Hindlimb muscle (tissue), 1 donor: ENCODE measurements around the gene THAP3. TPM values are rescaled to one million over a fixed set of nuclear protein-coding genes. Genes with fewer than 3 reads are reported as not detected.
"Not testable (repeated sequence)": the region's sequence is repeated elsewhere in the genome, so short reads cannot be mapped to it uniquely, and the experiment has no call there.

Experiments used
- DNase-seq: peaks from one replicate; pipeline ENCODE4 v3.0.0-alpha.2; 2013
- polyA plus RNA-seq: library from polyadenylated mRNA; unstranded; fragments of 120-200 nt; gene quantifications from one replicate; pipeline ENCODE4 v1.2.1, GENCODE V29; 2013; ENCODE audit not compliant: insufficient read length

THAP3 gene
- polyA plus RNA-seq, 1 donor, result 21.3 TPM

DNA sequence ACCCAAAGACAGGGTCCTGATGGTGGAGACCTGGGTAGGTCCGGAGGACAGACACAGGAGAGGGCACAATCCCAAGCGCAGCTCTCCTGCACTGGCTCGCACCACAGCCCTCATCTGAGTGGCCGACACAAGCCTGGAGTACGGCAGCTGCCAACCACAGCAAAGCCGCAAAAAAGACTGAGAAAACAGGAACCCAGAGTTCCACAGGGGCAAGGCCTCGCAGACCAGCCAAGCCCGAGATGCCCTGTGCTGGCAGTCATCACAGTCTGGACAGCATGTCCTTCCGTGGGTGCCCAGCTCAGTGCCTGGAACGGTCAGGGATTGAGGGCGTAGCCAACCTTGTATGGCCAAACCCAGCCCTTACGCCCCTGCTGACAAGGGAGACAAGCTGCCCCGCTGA lies 33.4 kb upstream of the THAP3 start:
- DNase-seq, result no peak

DNA sequence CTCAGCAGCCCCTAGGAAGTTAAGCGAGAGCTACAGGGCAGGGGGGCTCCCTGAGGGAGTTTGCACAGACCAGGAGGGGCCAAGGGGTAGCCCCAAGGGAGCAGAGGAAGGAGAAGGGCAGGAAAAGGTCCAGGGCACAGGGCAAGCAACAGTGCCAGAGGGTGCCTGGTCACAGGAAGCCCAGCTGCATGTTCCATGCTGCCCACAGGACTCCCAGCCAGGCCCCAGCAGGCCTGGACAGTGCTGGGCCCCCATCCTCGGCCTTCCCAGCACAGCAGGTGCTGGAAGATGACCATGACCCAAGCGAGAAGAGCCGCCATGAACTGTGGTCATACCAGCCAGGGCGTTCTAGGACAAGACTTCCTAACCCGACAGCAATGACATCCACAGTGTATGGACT lies 33.0 kb upstream of the THAP3 start:
- DNase-seq, result no peak

DNA sequence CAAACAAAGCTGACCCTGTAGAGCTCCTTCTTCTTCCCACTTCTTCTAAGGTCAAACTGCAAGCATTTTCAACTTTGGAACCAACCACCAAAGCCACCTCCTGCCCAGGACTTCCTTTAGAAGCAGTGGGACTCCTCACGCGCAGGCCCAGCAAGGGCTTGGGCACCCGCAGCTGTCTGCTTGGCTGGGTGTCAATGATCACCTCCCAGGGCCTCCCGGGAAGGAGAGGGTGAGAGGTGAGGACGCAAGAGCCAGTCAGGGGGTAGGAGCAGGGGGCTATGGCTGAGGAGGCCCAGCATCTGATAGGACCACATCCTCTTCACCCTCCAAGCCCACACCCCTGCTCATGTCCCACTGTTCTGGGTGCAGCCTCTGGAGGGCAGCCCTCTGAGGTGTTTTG lies 32.2 kb upstream of the THAP3 start:
- DNase-seq, result no peak

DNA sequence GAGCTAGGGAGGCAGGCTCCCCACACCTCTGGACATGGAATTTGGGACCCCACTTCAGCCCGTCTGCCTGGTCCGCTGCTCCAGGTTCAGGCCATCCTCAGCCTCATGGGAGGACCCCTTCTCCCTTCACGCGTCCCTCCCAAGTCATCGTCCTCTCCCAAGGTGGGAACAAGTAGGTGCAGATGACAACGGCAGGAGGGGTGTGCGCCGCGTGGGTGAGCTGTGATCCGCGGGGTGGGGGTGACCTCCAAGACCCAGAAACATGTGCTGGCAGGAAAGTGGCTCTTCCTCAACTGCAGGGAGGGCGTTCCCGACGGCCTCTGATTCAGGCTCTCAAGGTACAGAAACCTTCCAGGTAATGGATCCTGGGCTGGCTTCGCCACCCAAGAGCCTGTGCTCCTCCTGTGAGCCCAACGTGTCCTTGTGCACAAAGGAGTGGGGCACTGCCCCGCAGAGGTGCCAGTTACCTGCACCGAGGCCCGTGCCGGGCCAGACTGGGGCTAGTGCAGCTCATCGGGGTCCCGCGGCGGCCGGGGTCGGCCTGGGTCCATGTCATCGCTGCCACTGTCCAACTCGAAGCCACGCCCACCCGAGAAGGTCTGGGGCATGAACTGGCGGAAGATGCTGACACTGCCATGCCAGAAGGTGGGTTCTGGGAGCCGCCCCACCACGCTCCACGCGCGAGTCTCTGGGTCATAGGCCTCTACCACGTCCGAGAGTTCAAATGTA lies 31.6 kb upstream of the THAP3 start:
- DNase-seq, result no peak

DNA sequence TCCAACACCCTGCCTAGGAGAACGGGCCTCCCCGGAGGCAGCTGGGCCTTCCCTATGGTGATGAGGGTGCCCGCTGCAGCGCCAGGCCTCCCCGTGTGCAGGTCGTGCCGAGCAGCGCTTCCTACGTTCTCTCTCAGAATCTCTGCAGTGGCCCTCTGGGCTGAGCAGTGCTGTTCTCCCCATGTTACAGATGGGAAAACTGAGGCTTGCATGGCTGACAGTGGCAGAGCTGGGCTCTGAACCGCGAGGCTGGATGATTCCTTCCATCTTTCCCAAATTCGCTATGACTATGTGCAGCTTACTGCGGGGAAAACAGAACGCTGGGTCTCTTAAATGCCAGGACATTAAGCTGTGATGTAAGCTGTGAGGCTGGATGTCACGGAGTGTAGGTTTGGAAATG lies 30.9 kb upstream of the THAP3 start:
- DNase-seq, result no peak

DNA sequence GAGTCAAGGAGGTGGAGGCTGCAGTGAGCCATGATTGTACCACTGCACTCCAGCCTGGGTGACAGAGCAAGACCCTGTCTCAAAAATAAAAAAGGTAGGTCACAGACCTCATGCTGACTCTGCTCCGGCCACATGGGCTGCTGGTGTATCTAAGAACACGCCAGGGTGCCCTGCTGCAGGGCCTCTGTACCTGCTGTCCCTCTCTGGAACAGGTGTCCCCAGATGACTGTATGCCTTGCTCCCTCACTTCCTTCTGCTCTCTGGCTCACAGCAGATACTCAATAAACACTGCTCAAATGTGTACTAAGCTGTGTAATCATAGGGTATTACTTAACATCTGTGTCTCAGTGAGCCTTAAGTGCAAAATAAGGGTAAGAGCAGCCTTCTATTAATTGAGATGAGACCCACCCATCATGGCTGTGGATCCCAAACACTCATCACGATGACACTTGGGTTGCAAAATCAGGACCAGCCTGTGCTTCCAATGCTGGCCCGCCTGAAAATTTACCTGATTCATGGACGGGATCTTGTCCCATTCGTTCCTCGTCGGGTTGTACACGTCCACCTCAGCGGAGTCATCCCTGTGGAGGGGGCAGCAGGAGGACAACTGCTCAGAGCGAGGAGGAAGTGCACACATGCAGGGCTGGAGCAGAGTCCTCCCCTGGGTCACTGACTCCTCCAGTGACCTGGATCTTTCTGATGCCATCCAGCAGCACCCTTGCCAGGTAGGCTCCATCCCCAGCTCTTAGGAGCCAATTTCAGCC lies 29.5 kb upstream of the THAP3 start:
- no peak for DNase-seq

DNA sequence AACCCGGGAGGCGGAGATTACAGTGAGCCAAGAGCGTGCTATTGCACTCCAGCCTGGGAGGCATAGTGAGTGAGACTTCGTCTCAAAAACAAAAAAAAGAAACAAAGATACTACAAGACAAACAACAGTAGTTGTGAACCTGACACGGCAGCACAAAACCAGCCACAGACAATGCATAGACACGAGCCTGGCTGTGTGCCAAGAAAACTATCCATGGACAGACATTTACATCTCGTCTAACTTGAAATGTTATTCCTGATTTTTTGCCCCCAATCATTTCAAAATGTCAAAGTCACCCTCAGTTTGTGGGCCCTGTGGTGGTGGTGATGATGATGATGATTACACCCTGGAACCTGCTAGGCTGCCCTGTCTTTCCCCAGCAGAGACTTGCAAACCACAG lies 28.3 kb upstream of the THAP3 start:
- no peak for DNase-seq

DNA sequence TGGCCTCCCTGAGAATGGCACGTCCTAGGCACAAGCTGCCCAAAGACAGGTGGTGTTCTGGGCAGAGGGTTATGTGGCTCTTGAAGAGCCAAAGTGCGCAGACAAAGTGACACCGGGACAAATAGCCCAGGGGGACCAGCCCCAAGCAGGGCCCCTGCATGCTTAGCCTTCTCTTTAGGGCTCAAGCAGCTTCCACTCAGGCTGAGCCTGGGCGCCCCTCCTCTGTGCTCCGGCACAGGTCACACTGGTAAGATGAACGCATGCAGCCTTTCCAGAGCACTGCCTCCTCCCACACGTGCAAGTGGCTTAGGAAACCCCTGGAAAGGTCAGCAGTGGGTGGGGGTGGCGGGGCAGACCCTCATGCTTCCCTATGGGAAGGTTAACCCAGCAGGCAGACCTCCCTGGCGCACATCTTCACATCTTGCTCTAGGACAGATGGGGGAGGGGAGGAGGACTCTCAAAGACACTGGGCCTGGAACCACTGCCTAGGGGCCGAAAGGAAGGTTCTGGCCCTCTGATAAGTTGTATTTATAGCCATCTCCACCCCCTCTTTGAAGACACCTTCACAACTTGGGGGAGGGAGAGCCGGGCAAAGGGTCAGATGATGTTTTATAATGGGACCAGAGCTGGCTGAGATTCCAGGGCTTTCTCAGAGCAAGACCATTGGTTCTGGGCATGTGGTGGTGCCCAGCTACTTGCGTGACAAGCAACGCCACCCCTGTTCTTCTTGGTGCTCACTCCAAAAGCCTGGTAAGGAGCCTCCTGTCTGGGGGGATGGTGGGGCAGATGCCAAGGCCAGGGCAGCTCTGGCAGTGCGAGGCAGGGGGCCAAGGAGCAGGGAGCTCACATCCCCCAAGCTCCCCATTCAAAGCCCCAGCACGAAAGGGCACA lies 27.5 kb upstream of the THAP3 start:
- DNase-seq, result no peak

DNA sequence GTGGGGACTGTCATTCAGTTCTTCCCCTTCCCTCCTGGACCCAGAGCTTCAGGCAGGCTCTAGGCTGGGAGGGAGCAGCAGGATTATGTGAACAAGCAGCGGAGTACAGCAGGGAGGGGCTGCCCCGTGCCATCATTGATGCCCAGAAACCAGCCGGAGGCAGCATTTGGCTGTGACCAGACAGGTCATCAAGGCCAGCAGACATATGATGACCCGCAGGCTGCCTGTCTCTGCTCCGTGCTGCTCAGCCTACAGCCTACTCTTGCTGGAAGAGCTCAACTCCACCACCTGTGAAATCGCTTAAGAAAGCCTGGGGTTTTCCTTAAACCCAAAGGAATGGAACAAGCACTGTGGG lies 26.9 kb upstream of the THAP3 start:
- DNase-seq, result no peak

DNA sequence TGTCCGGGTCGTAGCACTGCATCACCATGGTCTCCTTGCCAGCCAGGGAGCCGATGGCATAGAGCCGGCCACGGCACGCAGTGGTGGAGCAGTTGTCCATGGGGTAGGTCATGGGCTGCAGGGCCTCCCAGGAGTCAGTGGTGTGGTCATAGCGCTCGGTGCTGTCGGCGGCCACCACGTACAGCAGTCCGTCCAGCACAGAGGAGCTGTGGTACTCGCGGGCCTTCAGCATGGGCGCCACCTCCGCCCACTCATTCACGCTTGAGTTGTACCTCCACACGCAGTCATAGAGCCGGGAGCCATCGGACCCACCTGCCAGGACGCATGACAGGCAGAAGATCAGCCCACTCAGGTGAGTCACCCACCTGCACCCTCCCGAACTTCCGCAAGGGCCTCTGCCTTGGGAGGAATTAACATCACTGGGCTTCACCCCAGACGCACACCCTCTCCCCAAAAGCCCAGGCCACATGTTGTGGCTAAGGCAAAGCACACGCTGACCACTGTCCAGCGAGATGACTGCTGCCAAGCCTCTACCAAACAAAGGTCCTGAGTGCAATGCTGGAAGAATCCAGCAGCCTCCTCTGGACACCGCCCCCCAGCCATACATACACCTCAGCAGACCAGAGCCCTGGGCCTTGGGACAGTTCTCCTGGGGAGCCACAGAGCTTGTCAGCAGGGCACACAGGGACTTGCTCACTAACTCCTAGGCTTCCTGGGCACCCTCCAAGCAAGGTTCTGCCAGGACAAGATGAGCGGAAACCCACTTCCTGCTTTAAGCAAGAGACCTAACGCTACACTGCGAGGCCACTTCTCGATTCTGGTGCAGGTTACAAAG lies 25.3 kb upstream of the THAP3 start:
- DNase-seq, result no peak

DNA sequence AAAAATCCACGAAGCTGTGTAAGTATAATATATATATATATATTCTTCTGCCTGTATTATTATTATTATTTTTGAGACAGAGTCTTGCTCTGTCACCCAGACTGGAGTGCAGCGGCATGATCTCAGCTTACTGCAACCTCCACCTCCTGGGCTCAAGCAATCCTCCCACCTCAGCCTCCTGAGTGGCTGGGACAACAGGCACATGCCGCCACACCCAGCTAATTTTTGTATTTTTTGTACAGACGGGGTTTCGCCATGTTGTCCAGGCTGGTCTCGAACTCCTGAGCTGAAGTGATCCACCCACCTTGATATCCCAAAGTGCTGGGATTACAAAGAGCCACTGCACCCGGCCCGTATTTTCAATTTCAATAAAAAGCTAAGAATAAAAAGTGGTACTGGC lies 24.7 kb upstream of the THAP3 start:
- not testable (repeated sequence) for DNase-seq

DNA sequence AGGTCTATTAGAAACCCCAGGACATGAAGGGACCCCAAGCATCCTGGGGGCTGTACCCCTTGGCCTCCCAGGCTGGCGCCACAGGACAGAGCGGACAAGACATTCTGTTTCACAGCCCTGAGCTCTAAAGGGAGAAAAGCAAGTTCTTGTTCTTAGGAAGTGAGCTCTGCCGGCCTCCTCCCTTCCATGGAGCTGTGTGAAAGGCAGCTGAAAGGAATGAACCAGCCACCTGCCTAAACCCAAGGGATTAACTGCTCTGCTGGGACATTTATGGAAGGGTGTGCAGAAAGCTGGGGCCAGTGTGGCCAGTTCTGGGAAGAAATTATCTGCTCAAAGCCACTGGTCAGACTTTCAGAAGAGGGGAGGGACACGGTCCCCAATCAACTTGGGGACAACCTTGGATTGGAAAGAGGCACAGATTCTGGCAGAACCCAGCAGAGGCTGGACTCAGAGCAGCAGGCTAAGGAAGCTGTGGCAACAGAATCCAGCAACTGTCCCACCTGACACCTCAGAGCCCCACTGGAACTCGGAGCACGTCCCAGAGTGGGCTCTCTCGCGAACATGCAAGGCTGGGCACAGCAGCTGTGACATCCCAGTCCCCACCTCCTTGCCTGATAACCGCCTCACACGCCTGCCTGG lies 24.1 kb upstream of the THAP3 start:
- no peak for DNase-seq

DNA sequence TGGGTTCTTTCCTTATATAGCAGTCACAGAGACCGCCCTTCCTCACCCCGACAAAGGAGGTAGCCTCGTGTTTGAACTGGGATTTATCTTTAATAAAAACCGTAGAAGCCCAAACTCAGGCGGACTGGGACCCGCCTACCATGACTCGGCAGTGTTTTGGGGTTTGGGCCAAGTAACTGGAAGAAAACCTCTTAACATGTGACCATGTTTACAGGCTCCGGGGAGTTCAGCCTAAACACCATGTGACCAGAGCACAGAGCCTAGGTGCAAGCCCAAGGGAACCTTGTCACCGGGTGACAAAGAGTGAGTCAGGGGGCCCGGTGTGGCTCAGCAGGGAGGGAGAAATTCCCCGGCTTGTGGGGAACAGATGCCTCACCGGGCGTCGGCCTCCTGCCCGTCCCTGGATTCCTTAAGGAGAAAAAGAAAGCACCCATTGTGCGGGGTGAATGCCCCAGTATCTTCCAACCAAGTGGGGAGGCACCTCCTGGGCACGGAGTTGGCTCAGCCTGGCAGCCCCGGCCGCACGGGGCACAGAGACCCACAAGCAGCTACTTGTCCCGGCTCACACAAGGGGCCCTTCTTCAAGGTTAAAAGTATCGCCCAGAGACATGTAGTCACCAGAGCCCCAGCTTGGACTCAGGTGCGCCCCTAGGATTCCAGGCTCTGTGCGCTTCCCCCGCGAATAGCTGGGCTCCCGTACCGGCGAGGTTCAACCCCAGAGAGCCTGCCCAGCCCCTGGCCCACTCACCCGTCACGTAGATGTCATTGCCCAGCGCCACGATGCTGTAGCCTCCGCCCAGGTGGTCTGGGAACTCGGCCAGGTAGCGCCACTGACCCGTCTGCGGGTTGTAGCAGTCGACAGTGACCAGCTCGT lies 23.4 kb upstream of the THAP3 start:
- DNase-seq, result peak; percentile 70

DNA sequence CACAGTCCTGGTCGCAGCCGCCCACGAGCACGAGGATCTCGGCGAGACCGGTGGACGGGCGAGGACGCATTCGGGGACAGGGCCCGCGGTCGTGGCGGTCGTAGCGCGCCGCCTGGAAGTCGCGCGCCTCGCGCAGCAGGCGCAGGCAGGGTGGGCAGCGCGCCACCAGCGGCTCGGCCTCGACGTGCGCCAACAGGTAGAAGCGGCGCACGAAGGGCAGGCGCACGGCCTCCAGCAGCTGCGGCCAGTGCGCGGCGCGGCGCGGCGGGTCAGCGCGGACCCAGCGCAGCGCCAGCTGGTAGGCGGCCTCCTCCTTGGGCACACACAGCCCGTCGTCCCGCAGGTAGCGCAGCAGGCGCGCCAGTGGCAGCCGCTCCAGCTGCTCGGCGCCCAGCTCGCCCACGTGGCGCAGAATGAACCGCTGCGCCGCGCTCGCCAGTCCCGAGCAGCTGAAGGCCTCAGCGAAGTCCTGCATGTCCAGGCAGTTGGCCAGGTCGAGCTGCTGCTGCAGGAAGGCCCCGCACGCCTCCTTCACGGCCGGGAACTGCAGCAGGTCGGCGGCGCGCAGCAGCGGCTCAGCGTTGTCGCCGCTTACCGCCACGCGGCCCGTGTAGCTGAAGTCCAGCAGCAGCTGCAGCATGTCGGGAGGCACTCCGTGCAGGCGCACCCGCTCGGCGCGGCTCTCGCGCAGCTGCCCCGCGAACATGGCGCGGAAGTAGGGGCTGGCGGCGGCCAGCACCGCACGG lies 22.6 kb upstream of the THAP3 start:
- DNase-seq, result peak; percentile 73

DNA sequence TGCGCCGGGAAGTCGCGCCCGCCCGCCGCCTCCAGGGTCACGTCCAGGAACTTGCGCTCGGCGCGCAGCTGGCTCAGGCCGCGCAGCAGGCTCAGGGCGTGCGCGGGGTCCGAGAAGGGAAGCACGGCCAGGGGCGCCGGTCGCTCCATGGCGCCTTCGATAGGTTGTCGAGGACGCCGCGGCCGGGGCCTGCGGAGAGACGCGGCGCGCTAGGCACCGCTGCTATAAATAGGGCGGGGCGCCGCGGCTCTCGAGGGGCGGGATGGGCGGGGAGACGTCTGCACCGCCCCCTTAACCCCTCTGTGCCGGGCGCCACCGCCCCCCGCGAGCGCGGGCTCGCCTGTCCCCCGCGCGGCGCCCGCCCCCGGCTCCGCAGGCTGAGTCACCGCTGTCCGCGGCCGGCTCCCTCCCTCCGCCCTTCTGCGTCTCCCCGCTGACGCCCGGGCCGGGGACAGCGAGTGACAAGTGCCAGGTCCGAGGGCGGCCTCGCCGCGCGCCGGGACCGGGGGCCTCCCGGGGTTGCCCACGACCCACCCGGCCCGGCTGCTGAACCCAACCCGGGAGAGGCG lies 21.9 kb upstream of the THAP3 start, which contains the start of gene KLHL21:
Gene KLHL21, minus strand, starts transcription at position 201 of the 569 bp plus-strand sequence. Its CDS starts 52 bp downstream, at position 149.
- peak; percentile 91 for DNase-seq

DNA sequence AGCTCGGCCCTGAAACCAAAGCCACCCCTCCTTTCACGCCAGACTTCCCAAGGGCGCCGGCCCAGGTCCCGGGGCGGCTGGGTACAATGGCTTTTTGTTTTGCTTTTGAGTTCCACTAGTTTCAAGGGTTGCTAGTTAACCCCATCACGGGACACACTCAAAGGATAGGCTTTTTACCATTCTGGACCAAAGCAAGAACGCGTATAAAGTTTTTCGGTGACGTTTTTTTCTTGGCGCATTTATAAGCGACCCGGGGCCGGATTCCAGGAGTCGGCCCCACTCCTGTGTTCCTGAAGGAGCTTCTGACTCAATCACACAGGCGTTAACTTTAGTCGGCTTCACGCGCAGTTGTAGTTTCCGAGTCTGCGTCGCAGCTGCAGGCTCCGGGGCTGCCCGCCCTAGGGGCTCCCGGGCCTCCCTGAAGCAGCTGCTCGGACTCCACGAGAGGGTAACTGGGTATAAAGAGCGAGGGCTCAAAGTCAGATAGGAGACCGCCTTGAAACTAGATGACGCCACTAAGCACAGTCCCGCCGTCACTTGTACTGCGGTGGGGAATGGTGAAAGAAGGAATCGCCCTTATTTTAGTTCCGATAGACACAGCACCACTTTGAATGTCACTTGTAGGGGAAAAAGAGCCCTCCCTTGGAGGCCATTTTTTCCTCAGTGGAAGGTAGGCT lies 21.3 kb upstream of the THAP3 start:
- DNase-seq, result peak; percentile 87

DNA sequence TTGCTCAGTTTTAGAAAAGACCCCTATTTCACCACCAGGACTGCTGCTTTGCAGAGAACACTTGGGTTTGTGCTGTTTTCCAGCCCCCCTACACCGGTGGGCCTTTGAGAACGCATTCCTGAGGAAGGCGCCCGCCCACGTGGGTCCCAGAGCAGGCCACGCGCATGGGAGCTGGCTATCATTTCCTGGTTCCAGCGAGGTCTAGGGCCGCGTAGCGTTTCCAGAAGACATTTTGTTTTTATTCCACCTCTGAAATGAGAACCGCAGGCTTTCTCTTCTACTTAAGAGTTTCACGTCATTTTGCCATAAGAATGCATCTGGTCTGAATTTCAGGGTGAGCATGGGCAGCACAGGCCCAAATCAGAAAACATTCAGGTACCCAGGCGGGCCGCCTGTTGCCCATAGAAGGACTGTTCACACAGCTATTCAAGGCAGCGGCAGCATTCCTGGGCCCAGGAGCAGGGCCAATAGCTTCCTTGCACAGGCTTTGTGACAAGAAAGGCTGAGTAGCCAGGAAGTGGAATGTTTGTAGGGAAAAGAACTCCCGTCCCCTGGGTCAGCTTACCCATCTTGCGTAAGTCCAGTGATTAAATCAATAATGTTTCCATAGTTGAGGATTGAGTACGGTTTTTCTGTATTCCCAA lies 20.6 kb upstream of the THAP3 start:
- DNase-seq, result peak; percentile 72

DNA sequence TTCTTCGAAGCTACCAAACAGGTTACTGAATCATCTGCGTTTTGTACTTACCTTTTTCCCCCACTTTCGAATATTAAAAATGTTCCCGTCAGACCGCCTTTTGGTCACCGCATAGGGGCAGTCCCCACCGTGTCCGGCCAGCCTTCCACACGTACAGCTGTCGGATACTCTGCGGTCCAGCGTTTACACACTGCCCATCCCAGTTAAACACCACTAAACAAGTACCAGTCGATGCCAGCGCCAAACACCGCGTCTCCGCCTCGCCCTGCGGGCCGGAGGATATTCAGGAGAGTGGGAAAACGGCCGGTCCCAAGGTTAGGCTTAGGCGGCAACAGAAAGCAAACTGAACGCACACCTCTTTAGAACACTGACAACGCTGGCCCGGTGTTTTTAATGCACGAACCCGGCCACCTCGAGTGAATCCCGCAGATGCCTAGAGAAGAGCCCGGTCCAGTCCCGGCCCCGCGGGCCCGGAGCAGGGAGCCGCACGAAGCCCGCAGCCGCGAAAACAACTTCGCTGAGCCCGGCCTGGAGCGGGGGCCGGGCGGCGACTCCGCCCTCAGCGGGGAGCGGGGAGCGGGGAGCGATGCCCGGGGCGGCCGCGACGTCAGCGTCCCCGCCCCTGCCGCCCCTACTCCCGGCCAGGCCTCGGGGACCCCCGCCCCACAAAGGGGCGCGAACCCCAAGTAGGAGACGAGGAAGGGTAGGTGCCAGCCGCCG lies 11.9 kb upstream of the THAP3 start:
- DNase-seq, result peak; percentile 44
